MCF 10A (cell line): ENCODE results near the gene CTDSPL. TPM values are rescaled to one million over a fixed set of nuclear protein-coding genes. Genes with fewer than 3 reads are reported as not detected.

Experiments used
- BruUV-seq: library from RNA; stranded (reverse); fragments of 400-500 nt; replicated peaks from 2 replicates; lab custom pipeline; 2021; lab: Mats Ljungman, UMichigan
- CTCF ChIA-PET: fragments of 300-600 bp; sonication (Branson Sonifier 250); formaldehyde crosslinking; extraction: SDS; loops from one replicate; lab custom pipeline; 2021; ENCODE audit warnings: antibody characterized with exemption, inconsistent platforms; lab: Yijun Ruan, JAX
- POLR2A ChIA-PET: fragments of 300-600, 350-650 bp; sonication (Branson Sonifier 250); formaldehyde crosslinking; extraction: SDS; loops from one replicate; lab custom pipeline; 2020; ENCODE audit warnings: antibody characterized with exemption, inconsistent platforms; lab: Yijun Ruan, JAX
- DNase-seq: peaks from one replicate; pipeline ENCODE4 v3.0.0-alpha.2; 2018; ENCODE audit not compliant: unreplicated experiment
- H3K27ac Mint-ChIP-seq: one replicate; pipeline ENCODE4 v1.8.0; 2022; ENCODE audit warnings: mild to moderate bottlenecking, low read depth, mixed read lengths; ENCODE audit not compliant: unreplicated experiment
- H3K27me3 Mint-ChIP-seq: one replicate; pipeline ENCODE4 v1.8.0; 2022; ENCODE audit warnings: mixed read lengths; ENCODE audit not compliant: insufficient read depth, unreplicated experiment
- H3K36me3 Mint-ChIP-seq: one replicate; pipeline ENCODE4 v1.8.0; 2022; ENCODE audit warnings: mild to moderate bottlenecking, moderate library complexity, mixed read lengths; ENCODE audit not compliant: insufficient read depth, unreplicated experiment
- H3K4me1 Mint-ChIP-seq: one replicate; pipeline ENCODE4 v1.8.0; 2022; ENCODE audit warnings: mixed read lengths; ENCODE audit not compliant: insufficient read depth, unreplicated experiment
- H3K4me3 Mint-ChIP-seq: one replicate; pipeline ENCODE4 v1.8.0; 2022; ENCODE audit warnings: mild to moderate bottlenecking, moderate library complexity, mixed read lengths; ENCODE audit not compliant: unreplicated experiment
- H3K9me3 Mint-ChIP-seq: one replicate; pipeline ENCODE4 v1.8.0; 2022; ENCODE audit warnings: mixed read lengths; ENCODE audit not compliant: unreplicated experiment
- intact Hi-C: fragments of 100-400 bp; cut with micrococcal nuclease; formaldehyde crosslinking; loops from 2 replicates; pipeline ENCODE4 v1.14.1; 2022
- total RNA-seq: library from RNA; stranded (reverse); gene quantifications from 2 replicates; pipeline ENCODE4 v1.2.3, GENCODE V29; 2022
- TF ChIP-seq, protein P1 (sequence below): fragments of 200-600 bp; IDR thresholded peaks from one replicate; pipeline ENCODE4 v1.8.0; 2022; ENCODE audit warnings: antibody characterized with exemption, mild to moderate bottlenecking; ENCODE audit not compliant: unreplicated experiment

CTDSPL gene
- total RNA-seq, 1 experiment from 2014 or later: 38.8 TPM

DNA sequence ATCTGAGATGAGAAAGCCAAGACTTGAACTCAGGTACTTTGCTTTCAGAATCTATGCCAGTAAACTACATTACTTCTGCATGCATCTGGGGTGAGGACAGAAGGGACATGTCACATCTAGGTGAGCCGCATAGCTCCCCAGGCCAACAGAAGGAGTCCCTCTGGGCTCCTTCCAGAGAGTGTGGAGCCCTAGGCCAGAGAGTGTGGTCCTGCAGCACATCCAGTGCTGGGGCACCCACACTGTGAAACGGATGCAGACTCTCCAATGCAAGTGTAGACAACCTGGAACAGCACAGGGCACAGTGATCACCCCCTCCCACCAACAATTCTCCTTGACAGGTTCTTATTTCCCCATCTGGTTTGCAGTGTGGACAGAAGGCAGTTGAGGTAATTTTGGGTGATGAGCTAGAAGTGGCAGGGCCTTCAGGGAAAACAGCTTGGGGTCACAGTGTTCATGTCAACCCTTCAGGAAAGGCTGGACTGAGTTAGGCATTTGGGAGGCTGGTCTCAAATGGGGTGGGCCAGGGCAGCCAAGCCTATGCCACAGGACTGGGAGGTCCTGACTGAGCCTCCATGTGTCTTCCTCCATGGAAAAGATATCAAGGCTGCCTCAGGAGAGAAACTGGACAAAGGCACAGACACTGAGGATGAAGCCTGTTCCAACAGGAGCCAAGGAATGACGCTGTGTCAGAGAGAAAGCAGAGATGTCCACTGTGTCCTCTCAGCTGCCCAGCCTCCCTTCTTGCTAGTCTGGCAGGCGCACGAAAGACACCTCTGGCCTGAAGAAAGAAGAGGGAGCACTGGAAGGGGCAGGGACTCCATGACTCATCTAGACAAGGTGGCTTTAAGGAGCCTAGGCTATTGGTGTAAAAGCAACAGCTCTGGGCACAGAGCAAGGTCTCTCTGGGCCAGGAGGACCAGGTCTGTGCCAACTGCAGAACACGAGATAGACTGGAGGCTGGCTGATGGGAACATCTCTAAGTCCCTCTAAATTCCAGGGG lies 166.1 kb downstream of the CTDSPL start:
- no peak for DNase-seq
- intact Hi-C loops: no loop called here
- TF ChIP-seq, protein P1, sequence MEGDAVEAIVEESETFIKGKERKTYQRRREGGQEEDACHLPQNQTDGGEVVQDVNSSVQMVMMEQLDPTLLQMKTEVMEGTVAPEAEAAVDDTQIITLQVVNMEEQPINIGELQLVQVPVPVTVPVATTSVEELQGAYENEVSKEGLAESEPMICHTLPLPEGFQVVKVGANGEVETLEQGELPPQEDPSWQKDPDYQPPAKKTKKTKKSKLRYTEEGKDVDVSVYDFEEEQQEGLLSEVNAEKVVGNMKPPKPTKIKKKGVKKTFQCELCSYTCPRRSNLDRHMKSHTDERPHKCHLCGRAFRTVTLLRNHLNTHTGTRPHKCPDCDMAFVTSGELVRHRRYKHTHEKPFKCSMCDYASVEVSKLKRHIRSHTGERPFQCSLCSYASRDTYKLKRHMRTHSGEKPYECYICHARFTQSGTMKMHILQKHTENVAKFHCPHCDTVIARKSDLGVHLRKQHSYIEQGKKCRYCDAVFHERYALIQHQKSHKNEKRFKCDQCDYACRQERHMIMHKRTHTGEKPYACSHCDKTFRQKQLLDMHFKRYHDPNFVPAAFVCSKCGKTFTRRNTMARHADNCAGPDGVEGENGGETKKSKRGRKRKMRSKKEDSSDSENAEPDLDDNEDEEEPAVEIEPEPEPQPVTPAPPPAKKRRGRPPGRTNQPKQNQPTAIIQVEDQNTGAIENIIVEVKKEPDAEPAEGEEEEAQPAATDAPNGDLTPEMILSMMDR: no peak
- Mint-ChIP-seq H3K9me3 (no peaks in the 10 kb centered on the region), H3K4me3 (no peak overlapping the region), H3K36me3 (no peaks in the 10 kb centered on the region), H3K27ac (no peak overlapping the region), H3K4me1 (peaks cover 40% of the 10 kb centered on the region), H3K27me3 (no peaks in the 10 kb centered on the region)
- ChIA-PET POLR2A (interaction anchor here (0.6 kb wide), 1 partner anchor 96 kb away, joined by 3 read pairs; no protein-coding TSS in a partner anchor), CTCF (interaction anchor here (1.4 kb wide), 1 partner anchor 31 kb away, joined by 5 read pairs; no protein-coding TSS in a partner anchor)
- no TSS peak for BruUV-seq

DNA sequence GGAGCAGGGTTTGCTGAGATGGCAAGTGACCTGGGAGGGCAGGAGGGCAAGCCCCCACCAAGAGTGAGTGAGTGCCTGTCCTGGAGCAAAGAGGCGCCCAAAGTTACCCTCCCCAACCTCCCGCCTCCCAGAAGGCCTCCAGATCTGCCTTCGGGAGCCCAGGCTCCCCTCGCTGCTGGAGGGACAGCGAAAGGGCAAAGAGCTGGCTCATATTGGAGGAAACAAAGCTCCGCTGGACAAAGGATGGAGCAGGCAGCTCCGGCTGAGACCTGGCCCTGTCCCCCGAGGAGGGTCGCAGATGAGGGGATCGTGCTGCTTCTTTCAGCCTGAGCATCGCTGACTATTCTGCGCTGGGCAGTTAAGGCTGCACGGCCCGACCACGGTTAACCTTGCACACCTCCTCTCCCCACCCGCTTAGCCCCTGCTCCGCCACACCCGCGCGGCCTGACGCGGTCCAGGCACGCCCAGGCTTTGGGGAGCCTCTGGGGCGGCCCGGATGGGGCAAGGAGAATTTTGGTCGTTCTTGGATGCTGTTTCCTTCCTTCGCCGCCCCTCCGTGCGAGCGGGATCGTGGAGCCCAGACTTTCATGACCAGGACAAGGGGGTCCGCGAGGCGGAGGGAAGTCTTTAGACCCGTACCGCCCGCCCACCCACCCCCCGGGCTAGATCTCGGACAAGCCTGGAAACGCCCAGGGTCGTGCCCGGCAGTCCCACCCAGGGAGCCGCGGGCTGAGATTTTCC lies 167.1 kb downstream of the CTDSPL start:
- H3K27ac Mint-ChIP-seq: no peak overlapping the region
- DNase-seq: no peak
- no peaks in the 10 kb centered on the region for H3K9me3 Mint-ChIP-seq
- ChIA-PET POLR2A (no interaction called here), CTCF (interaction anchor here (1.2 to 1.4 kb wide), 2 partner anchors 27 to 32 kb away, joined by 5 read pairs; no protein-coding TSS in a partner anchor)
- intact Hi-C loops: no loop called here
- no peaks in the 10 kb centered on the region for H3K27me3 Mint-ChIP-seq
- H3K4me3 Mint-ChIP-seq: no peak overlapping the region
- H3K4me1 Mint-ChIP-seq: peaks cover 42% of the 10 kb centered on the region
- TF ChIP-seq, protein P1: no peak
- BruUV-seq: no TSS peak
- no peaks in the 10 kb centered on the region for H3K36me3 Mint-ChIP-seq

DNA sequence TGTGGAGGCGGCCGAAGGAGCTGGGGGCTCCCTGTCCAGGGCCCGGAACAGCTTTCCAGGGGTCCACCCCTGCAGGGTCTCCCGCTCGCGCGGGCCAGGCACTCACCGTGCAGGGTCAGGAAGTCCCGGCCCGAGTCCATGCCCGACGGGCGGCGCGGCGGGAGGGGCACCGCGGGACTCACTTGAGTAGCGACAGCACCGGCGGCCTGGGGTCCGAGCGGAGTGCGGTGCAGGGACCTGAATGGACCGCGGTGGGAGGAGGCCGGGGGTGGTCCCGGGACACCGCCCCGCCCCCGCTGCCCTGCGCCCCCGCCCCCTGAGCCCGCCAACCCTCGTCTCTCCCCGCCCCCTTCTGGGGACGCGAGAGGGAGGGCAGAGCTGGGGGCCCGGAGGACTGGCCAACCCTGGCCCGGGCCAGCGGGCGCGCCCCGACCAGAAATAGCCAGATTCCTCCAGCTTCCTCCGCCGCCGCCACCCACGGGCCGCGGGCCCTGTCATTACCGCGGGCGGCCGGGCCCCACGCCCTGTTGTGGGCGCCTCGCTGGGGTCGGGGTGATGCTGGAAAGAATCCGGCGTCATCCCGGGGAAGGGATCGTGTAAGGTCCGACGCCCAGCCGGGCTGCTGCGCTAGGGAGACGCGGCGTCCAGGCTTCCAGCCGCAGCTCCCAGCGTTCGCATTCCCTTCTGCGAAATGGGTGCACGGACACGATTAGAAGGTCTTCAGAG lies 167.9 kb downstream of the CTDSPL start, which contains the start of gene PLCD1:
TSS of gene PLCD1 (minus strand) at position 243 of the 726 bp plus-strand sequence. CDS start at position 140, 103 bp downstream.
- Mint-ChIP-seq H3K27ac (no peak within 1 kb of the TSS), H3K9me3 (no peaks in the 10 kb centered on the region), H3K4me1 (peaks cover 34% of the 10 kb centered on the region), H3K36me3 (no peaks in the 10 kb centered on the region), H3K4me3 (no peak within 1 kb of the TSS), H3K27me3 (no peaks in the 10 kb centered on the region)
- CTCF ChIA-PET: interaction anchor here (1.2 kb wide), 2 partner anchors 28 to 317 kb away, joined by 4 to 5 read pairs; partner anchors contain the start of gene XYLB
- TF ChIP-seq, protein P1: no peak
- DNase-seq: no peak
- no TSS peak for BruUV-seq
- intact Hi-C loops: no loop called here
- POLR2A ChIA-PET: no interaction called here
